Fibroblast of lung (primary cell): ENCODE data around the gene ZNF771. TPM values are rescaled to one million over a fixed set of nuclear protein-coding genes. Genes with fewer than 3 reads are reported as not detected.

Source experiments
- DNase-seq, 2 donors: peaks; one replicate each; pipeline versions ENCODE4 v3.0.0 to v3.0.0-alpha.2; 2010; ENCODE audit warnings: low read depth in 2 of 2
- H2AFZ ChIP-seq: 2 replicates; pipeline ENCODE4 v1.5.1; 2012; ENCODE audit warnings: low read length, control low read depth, inconsistent platforms
- H3K27ac ChIP-seq: 2 replicates; pipeline ENCODE4 v1.5.1; 2011; ENCODE audit warnings: low read length, control low read depth; ENCODE audit not compliant: insufficient read depth
- H3K27me3 ChIP-seq: 2 replicates; pipeline ENCODE4 v1.5.1; 2011; ENCODE audit warnings: mild to moderate bottlenecking, low read length; ENCODE audit not compliant: control insufficient read depth, insufficient read depth
- H3K36me3 ChIP-seq: 2 replicates; pipeline ENCODE4 v1.5.1; 2011; ENCODE audit warnings: low read length; ENCODE audit not compliant: control insufficient read depth, insufficient read depth
- H3K4me1 ChIP-seq: 2 replicates; pipeline ENCODE4 v1.5.1; 2011; ENCODE audit warnings: low read length; ENCODE audit not compliant: control insufficient read depth, insufficient read depth; ENCODE audit errors: extremely low read depth
- H3K4me2 ChIP-seq: 2 replicates; pipeline ENCODE4 v1.5.1; 2011; ENCODE audit warnings: low read length, control low read depth; ENCODE audit not compliant: insufficient read depth; ENCODE audit errors: extremely low read depth
- H3K4me3 ChIP-seq, 4 experiments: fragments of 200-600 bp in 1 of 4; sonication (generic) in 1 of 4; replicated peaks in 1 of 4; 2 replicates each; pipeline ENCODE4 v1.5.1; 2011 to 2016; ENCODE audit warnings: low read length in 4 of 4, low read depth in 3 of 4, mild to moderate bottlenecking in 3 of 4, control low read depth in 2 of 4, inconsistent platforms in 1 of 4, mixed read lengths in 1 of 4; ENCODE audit not compliant: insufficient read depth in 1 of 4; ENCODE audit errors: control extremely low read depth in 1 of 4
- H3K79me2 ChIP-seq: 2 replicates; pipeline ENCODE4 v1.5.1; 2012; ENCODE audit warnings: mild to moderate bottlenecking, low read length, inconsistent platforms; ENCODE audit not compliant: control insufficient read depth, insufficient read depth
- H3K9ac ChIP-seq: 2 replicates; pipeline ENCODE4 v1.5.1; 2011; ENCODE audit warnings: mild to moderate bottlenecking, low read length, control low read depth; ENCODE audit not compliant: insufficient read depth
- H3K9me3 ChIP-seq: 2 replicates; pipeline ENCODE4 v1.5.1; 2012; ENCODE audit warnings: low read depth, low read length; ENCODE audit not compliant: control insufficient read depth, insufficient read depth
- H4K20me1 ChIP-seq: 2 replicates; pipeline ENCODE4 v1.5.1; 2011; ENCODE audit warnings: low read length; ENCODE audit not compliant: control insufficient read depth, insufficient read depth; ENCODE audit errors: extremely low read depth
- CTCF ChIP-seq, 2 donors: IDR thresholded peaks in 1 of 2; conservative IDR thresholded peaks in 1 of 2; 1 replicate in 1 of 2; 2 replicates in 1 of 2; pipeline ENCODE4 v1.5.1; 2011 to 2012; ENCODE audit warnings: low read length in 2 of 2, control low read depth in 1 of 2, inconsistent platforms in 1 of 2, low read depth in 1 of 2, mild to moderate bottlenecking in 1 of 2
- EZH2 ChIP-seq: IDR thresholded peaks from 2 replicates; pipeline ENCODE4 v1.5.1; 2012; ENCODE audit warnings: low read length, control low read depth, mild to moderate bottlenecking; ENCODE audit errors: missing control alignments
- polyA plus RNA-seq, 2 donors: library from polyadenylated mRNA; depleted of rRNA in 1 of 2; stranded (reverse) in 1 of 2; unstranded in 1 of 2; fragments of >200 nt; gene quantifications; 2 replicates each; pipeline ENCODE4 v1.2.1, GENCODE V29; 2011 to 2012; ENCODE audit warnings: missing spikeins in 1 of 2
- total RNA-seq: library from RNA; depleted of rRNA; stranded (reverse); fragments of >200 nt; gene quantifications from 2 replicates; pipeline ENCODE4 v1.2.1, GENCODE V29; 2014

The ZNF771 gene
- total and polyA plus RNA-seq, 2 donors (not counting 1 experiment from before 2014, with no cell fraction given), result 3.1 to 8.4 TPM

DNA sequence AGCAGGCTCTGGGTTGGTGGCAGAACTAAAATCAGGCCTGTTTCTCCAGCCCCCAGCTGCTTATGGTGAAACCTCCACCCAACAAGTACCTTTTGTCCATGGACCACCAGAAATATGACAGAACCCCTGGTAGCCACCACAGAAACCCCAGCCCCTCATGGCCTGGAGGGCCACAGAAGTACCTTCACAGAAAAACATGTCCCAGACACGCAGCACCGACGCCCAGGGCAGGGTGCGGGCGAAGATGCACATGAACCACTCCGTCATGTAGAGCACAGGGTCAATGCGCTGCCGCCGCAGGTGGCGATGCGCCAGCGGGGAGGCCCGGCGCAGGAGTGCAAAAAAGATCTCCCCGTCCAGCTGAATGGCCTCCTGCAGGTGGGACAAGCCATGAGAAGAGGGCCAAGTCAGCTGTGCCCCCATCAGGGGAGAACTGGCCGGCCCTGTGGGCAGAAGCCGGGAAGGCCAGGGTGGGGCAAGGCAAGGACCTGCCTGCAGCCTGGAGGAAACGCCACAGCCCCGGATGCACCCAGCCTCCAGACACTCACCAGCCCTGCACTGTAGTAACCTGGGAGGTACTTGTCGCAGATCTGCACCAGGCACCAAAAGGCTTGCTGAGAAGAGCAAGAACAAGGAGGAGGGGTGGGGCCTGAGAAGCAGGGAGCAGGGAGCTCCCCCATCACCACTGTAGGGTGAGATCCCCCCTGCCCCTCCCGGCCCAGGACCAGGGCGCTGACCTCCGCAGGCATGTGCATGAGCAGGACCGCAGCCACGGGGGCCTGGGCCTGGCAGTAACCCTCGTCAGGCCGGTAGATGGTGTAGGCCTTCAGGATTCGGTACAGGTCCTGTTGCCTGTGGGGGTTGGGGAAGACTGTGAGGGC lies 48.2 kb upstream of the ZNF771 start:
- Histone ChIP-seq H3K4me2 (no peak overlapping the region), H3K79me2 (peaks cover 37% of the 10 kb centered on the region), H3K4me1 (peaks cover 12% of the 10 kb centered on the region), H3K9ac (no peak overlapping the region), H3K27me3 (no peaks in the 10 kb centered on the region), H2AFZ (no peak overlapping the region), H4K20me1 (no peaks in the 10 kb centered on the region), H3K9me3 (no peaks in the 10 kb centered on the region), H3K4me3 (no peak overlapping the region), H3K36me3 (peaks cover 16% of the 10 kb centered on the region), H3K27ac (no peak overlapping the region)
- TF ChIP-seq CTCF (conservative IDR thresholded peaks at IDR 0.05 in 1 of 2, IDR thresholded peaks at IDR 0.05 in 1 of 2; ENCODE audit: low read depth in 1 of 2, low read length in 2 of 2) (no peak), EZH2 (no peak)
- DNase-seq, result no peak

GRCh38 chr16:30359871-30360170 lies 47.6 kb upstream of the ZNF771 start:
- H3K4me1 ChIP-seq, result peaks cover 12% of the 10 kb centered on the region
- H3K36me3 ChIP-seq, result peaks cover 16% of the 10 kb centered on the region
- DNase-seq, result no peak
- H3K4me3 ChIP-seq, result no peak overlapping the region
- H3K27ac ChIP-seq, result no peak overlapping the region
- no peaks in the 10 kb centered on the region for H3K27me3 ChIP-seq
- no peak for TF ChIP-seq EZH2
- TF ChIP-seq CTCF (conservative IDR thresholded peaks at IDR 0.05 in 1 of 2, IDR thresholded peaks at IDR 0.05 in 1 of 2; ENCODE audit: low read depth in 1 of 2, low read length in 2 of 2), result no peak
- peaks cover 37% of the 10 kb centered on the region for H3K79me2 ChIP-seq
- no peak overlapping the region for H3K4me2 ChIP-seq
- H4K20me1 ChIP-seq, result no peaks in the 10 kb centered on the region
- no peak overlapping the region for H2AFZ ChIP-seq
- H3K9ac ChIP-seq, result no peak overlapping the region
- no peaks in the 10 kb centered on the region for H3K9me3 ChIP-seq

DNA sequence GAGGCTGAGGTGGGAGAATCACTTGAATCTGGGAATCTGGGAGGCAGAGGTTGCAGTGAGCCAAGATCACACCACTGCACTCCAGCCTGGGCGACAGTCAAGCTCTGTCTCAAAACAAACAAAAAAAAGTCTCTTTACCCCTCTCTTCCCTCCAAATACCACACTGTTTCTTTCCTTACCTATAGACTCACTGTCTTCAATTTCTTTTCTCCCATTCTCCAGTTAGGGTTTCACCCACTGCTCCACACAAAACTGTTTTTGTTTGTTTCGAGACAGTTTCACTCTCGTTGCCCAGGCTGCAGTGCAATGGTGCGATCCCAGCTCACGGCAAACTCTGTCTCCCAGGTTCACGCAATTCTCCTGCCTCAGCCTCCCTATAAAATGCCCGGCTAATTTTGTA lies 46.2 kb upstream of the ZNF771 start:
- Histone ChIP-seq H2AFZ (no peak overlapping the region), H3K4me1 (peaks cover 6% of the 10 kb centered on the region), H3K79me2 (peaks cover 48% of the 10 kb centered on the region), H3K9ac (no peak overlapping the region), H3K27me3 (no peaks in the 10 kb centered on the region), H3K27ac (no peak overlapping the region), H3K9me3 (no peaks in the 10 kb centered on the region), H3K36me3 (peaks cover 16% of the 10 kb centered on the region), H4K20me1 (no peaks in the 10 kb centered on the region), H3K4me3 (no peak overlapping the region), H3K4me2 (no peak overlapping the region)
- TF ChIP-seq EZH2 (no peak), CTCF (conservative IDR thresholded peaks at IDR 0.05 in 1 of 2, IDR thresholded peaks at IDR 0.05 in 1 of 2; ENCODE audit: low read depth in 1 of 2, low read length in 2 of 2) (no peak)
- DNase-seq, result no peak
